ENCODE data around the gene SIVA1. TPM values are rescaled to one million over a fixed set of nuclear protein-coding genes. Genes with fewer than 3 reads are reported as not detected.

SIVA1 gene
- 10 to 100 TPM; 82.5 to 87.3 TPM for total RNA-seq
- polyA plus RNA-seq (2013, experiment 1 of 2) = 89.7 TPM
- polyA plus RNA-seq (2013, experiment 2 of 2) = 92.2 TPM
- long read RNA-seq, experiment 1, transcript SIVA1-201 (4 exons, 802 nt) = major isoform, 45 of 53 reads
- long read RNA-seq, experiment 1, partial matches to known transcripts = 4 of 53 reads
- long read RNA-seq, experiment 1, other reads (novel, unspliced or antisense) = 2 of 53 reads
- long read RNA-seq, experiment 2, transcript SIVA1-201 (4 exons, 802 nt) = major isoform, 51 of 61 reads
- long read RNA-seq, experiment 2, transcript SIVA1-203 (3 exons, 1,244 nt) = minor isoform, 5 of 61 reads
- long read RNA-seq, experiment 2, partial matches to known transcripts = 1 of 61 reads
- long read RNA-seq, experiment 2, other reads (novel, unspliced or antisense) = 4 of 61 reads
- long read RNA-seq, experiment 3, transcript SIVA1-203 (3 exons, 1,244 nt) = minor isoform, 6 of 72 reads
- long read RNA-seq, experiment 3, transcript SIVA1-201 (4 exons, 802 nt) = major isoform, 57 of 72 reads
- long read RNA-seq, experiment 3, partial matches to known transcripts = 2 of 72 reads
- long read RNA-seq, experiment 3, other reads (novel, unspliced or antisense) = 6 of 72 reads
- long read RNA-seq, experiment 4, transcript SIVA1-201 (4 exons, 802 nt) = major isoform, 9 of 17 reads
- long read RNA-seq, experiment 4, partial matches to known transcripts = 0 of 17 reads
- long read RNA-seq, experiment 4, other reads (novel, unspliced or antisense) = 7 of 17 reads

- peaks cover 7% of the 10 kb centered on the region for H3K9me3 ChIP-seq (ENCODE audit: control insufficient read depth, low read length)
- peaks cover 3% of the 10 kb centered on the region for H3K27me3 Mint-ChIP-seq (ENCODE audit: insufficient read depth)
- H3K4me1 ChIP-seq (ENCODE audit: control insufficient read depth, insufficient read depth, low read length) = no peaks in the 10 kb centered on the region
- peak within 1 kb of the TSS; percentile 94 for H3K27ac Mint-ChIP-seq
- H3K4me3 ChIP-seq (ENCODE audit: low read length) = peak within 1 kb of the TSS; percentile 89
- H3K9me3 Mint-ChIP-seq = peaks cover 22% of the 10 kb centered on the region
- peaks cover 22% of the 10 kb centered on the region for H3K36me3 Mint-ChIP-seq (ENCODE audit: low read depth)
- DNase-seq = peak; percentile 100
- peaks cover 8% of the 10 kb centered on the region for H3K4me1 Mint-ChIP-seq
- peak within 1 kb of the TSS; percentile 93 for H3K9ac ChIP-seq (ENCODE audit: extremely low read depth, low read length, poor library complexity, severe bottlenecking)
- 0% methylated on average over 57 to 95 of the region's 95 CpGs for whole genome bisulfite sequencing, 2 experiments (ENCODE audit: insufficient coverage in 1 of 2, insufficient read length in 1 of 2)
- no peak for TF ChIP-seq CTCF (conservative IDR thresholded peaks at IDR 0.05)
- no peaks in the 10 kb centered on the region for H3K27me3 ChIP-seq (ENCODE audit: control insufficient read depth, insufficient read depth, low read length, poor library complexity, severe bottlenecking)
- H3K27ac ChIP-seq (ENCODE audit: low read depth, low read length) = peak within 1 kb of the TSS; percentile 87
- peaks cover 29% of the 10 kb centered on the region for H3K36me3 ChIP-seq (ENCODE audit: control insufficient read depth, insufficient read depth, low read length)
- H3K4me3 Mint-ChIP-seq = peak within 1 kb of the TSS; percentile 80
Observed at GRCh38 chr14:104752735-104753527, at the start of gene SIVA1. SIVA1 (plus strand) TSS chr14:104753147; CDS start chr14:104753202, 55 bp downstream.

GRCh38 chr14:104703269-104703668, 49.7 kb upstream of the SIVA1 start:
- no peak overlapping the region for H3K9ac ChIP-seq (ENCODE audit: extremely low read depth, low read length, poor library complexity, severe bottlenecking)
- Mint-ChIP-seq H3K27me3 (ENCODE audit: insufficient read depth) (no peaks in the 10 kb centered on the region), H3K4me1 (peaks cover 7% of the 10 kb centered on the region), H3K27ac (no peak overlapping the region), H3K9me3 (peaks cover 11% of the 10 kb centered on the region), H3K36me3 (ENCODE audit: low read depth) (peaks cover 36% of the 10 kb centered on the region), H3K4me3 (no peak overlapping the region)
- H3K9me3 ChIP-seq (ENCODE audit: control insufficient read depth, low read length) = peaks cover 12% of the 10 kb centered on the region
- H3K27ac ChIP-seq (ENCODE audit: low read depth, low read length) = no peak overlapping the region
- H3K4me3 ChIP-seq (ENCODE audit: low read length) = no peak overlapping the region
- no peak for TF ChIP-seq CTCF (conservative IDR thresholded peaks at IDR 0.05)
- no peaks in the 10 kb centered on the region for H3K27me3 ChIP-seq (ENCODE audit: control insufficient read depth, insufficient read depth, low read length, poor library complexity, severe bottlenecking)
- H3K36me3 ChIP-seq (ENCODE audit: control insufficient read depth, insufficient read depth, low read length) = peaks cover 29% of the 10 kb centered on the region
- 96% methylated on average over 26 to 28 of the region's 28 CpGs for WGBS, 2 experiments (ENCODE audit: insufficient coverage in 1 of 2, insufficient read length in 1 of 2)
- no peak for DNase-seq
- H3K4me1 ChIP-seq (ENCODE audit: control insufficient read depth, insufficient read depth, low read length) = no peaks in the 10 kb centered on the region

GRCh38 chr14:104704252-104704651, 48.7 kb upstream of the SIVA1 start:
- H3K4me3 Mint-ChIP-seq = no peak overlapping the region
- no peak overlapping the region for H3K27ac ChIP-seq (ENCODE audit: low read depth, low read length)

More at GRCh38 chr14:104704252-104704651, 48.7 kb upstream of the SIVA1 start:
- no peak overlapping the region for H3K27ac Mint-ChIP-seq
- DNase-seq = no peak
- Histone ChIP-seq H3K9me3 (ENCODE audit: control insufficient read depth, low read length) (peaks cover 12% of the 10 kb centered on the region), H3K36me3 (ENCODE audit: control insufficient read depth, insufficient read depth, low read length) (peaks cover 29% of the 10 kb centered on the region), H3K4me3 (ENCODE audit: low read length) (no peak overlapping the region), H3K27me3 (ENCODE audit: control insufficient read depth, insufficient read depth, low read length, poor library complexity, severe bottlenecking) (no peaks in the 10 kb centered on the region), H3K4me1 (ENCODE audit: control insufficient read depth, insufficient read depth, low read length) (no peaks in the 10 kb centered on the region), H3K9ac (ENCODE audit: extremely low read depth, low read length, poor library complexity, severe bottlenecking) (no peak overlapping the region)
- TF ChIP-seq CTCF (conservative IDR thresholded peaks at IDR 0.05) = no peak
- H3K4me1 Mint-ChIP-seq = peaks cover 3% of the 10 kb centered on the region
- 97 to 98% methylated on average over 22 of the region's 22 CpGs for WGBS, 2 experiments (ENCODE audit: insufficient coverage in 1 of 2, insufficient read length in 1 of 2)
- peaks cover 11% of the 10 kb centered on the region for H3K9me3 Mint-ChIP-seq
- peaks cover 36% of the 10 kb centered on the region for H3K36me3 Mint-ChIP-seq (ENCODE audit: low read depth)
- no peaks in the 10 kb centered on the region for H3K27me3 Mint-ChIP-seq (ENCODE audit: insufficient read depth)

Data from endodermal cell (in vitro differentiated cells).